Prostate gland (tissue), 2 donors: ENCODE data around the gene KCNJ14.

Experiments used
- POLR2AphosphoS5 ChIP-seq: sonication (generic); formaldehyde crosslinking; IDR thresholded peaks from one replicate; pipeline ENCODE4 v1.6.1; 2017; ENCODE audit warnings: antibody characterized with exemption
- TF ChIP-seq, protein P1 (sequence below), 4 experiments: fragments of 200-600 bp in 2 of 4; fragments of 450-650 bp in 2 of 4; sonication (generic) in 2 of 4; IDR thresholded peaks; 1 replicate in 3 of 4; 2 replicates in 1 of 4; pipeline ENCODE4 v1.5.1; 2016 to 2019; ENCODE audit warnings: antibody characterized with exemption in 4 of 4, mild to moderate bottlenecking in 2 of 4, moderate library complexity in 2 of 4

DNA sequence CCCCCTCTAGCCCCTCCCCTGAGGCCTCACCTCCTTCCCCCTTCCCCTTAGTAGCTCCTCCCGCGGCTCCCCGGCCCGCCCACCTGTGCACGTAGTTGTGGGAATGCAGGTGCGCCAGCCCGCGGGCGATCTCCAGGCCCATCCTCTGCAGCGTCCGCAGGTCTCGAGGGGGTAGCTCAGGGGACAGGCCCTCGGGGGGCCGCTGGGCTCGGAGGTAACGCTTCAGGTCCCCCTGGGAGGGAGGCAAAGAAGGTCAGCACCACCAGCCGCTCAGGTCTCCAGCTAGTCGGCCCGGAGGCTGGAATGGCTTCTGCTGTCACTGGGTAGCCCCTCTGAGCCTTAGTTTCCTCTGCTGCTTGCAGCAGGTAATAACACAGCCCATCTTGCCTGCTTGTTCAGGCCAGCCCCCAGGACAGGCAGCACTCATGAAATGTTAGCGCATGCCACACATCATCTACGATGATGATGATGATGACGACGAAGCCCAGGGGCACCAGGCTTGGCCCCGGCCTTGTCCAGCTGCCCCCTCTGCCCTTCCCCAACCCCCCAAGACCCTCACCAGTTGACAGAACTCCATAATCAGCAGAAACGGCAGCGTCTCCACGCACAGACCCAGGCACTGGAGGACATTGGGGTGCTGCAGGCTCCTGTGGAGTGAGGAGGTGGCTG lies 47.1 kb downstream of the KCNJ14 start:
- TF ChIP-seq, protein P1, sequence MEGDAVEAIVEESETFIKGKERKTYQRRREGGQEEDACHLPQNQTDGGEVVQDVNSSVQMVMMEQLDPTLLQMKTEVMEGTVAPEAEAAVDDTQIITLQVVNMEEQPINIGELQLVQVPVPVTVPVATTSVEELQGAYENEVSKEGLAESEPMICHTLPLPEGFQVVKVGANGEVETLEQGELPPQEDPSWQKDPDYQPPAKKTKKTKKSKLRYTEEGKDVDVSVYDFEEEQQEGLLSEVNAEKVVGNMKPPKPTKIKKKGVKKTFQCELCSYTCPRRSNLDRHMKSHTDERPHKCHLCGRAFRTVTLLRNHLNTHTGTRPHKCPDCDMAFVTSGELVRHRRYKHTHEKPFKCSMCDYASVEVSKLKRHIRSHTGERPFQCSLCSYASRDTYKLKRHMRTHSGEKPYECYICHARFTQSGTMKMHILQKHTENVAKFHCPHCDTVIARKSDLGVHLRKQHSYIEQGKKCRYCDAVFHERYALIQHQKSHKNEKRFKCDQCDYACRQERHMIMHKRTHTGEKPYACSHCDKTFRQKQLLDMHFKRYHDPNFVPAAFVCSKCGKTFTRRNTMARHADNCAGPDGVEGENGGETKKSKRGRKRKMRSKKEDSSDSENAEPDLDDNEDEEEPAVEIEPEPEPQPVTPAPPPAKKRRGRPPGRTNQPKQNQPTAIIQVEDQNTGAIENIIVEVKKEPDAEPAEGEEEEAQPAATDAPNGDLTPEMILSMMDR (IDR thresholded peaks at IDR 0.05), result peak in 1 of 4 experiments; percentile 2
- TF ChIP-seq POLR2AphosphoS5, result peak; percentile 74
